ENCODE measurements around the gene CHCHD6.

Gene CHCHD6

DNA sequence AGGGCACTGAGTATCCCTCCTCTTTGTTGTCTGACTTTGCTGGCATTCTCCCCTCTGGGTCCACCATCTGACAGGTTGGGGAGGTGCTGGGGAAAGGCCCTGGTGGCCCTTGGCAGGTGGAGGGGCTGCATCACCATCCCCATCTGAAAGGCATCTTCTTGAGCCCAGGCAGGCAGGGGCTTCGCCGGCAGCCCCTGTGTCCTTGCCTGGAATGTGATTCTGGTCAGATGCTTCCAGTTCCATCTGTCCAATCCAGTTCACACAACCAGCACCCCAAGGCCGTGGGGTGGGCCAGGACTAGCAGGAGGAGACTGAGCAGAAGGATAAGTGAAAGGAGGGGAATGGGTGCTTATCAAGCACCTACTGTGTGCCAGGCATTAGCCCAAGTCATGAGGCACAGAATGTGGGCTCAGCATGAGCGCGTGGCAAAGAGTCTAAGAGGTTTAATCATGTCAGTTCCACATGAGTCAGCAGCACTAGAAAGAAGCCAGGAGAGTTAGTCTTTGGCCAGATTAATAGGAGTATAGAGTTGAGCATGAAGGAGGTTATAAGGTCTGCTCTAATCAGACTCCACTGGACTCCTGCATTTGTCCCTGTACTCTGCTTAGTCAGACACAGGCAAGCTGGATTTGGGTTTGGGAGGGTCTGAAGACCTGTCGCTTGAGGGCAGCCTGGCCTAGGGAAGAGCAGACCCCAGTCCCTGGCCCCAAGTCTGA is 38.7 kb upstream of the CHCHD6 start:
- H3K27ac Mint-ChIP-seq = no peak overlapping the region
- no peaks in the 10 kb centered on the region for H3K4me1 Mint-ChIP-seq (ENCODE audit: low read depth)
- H3K36me3 Mint-ChIP-seq (ENCODE audit: low read depth) = no peaks in the 10 kb centered on the region
- no peak overlapping the region for H3K4me3 Mint-ChIP-seq
- no peak for DNase-seq
- H3K9me3 Mint-ChIP-seq = no peaks in the 10 kb centered on the region
- H3K27me3 Mint-ChIP-seq = peaks cover 21% of the 10 kb centered on the region

DNA sequence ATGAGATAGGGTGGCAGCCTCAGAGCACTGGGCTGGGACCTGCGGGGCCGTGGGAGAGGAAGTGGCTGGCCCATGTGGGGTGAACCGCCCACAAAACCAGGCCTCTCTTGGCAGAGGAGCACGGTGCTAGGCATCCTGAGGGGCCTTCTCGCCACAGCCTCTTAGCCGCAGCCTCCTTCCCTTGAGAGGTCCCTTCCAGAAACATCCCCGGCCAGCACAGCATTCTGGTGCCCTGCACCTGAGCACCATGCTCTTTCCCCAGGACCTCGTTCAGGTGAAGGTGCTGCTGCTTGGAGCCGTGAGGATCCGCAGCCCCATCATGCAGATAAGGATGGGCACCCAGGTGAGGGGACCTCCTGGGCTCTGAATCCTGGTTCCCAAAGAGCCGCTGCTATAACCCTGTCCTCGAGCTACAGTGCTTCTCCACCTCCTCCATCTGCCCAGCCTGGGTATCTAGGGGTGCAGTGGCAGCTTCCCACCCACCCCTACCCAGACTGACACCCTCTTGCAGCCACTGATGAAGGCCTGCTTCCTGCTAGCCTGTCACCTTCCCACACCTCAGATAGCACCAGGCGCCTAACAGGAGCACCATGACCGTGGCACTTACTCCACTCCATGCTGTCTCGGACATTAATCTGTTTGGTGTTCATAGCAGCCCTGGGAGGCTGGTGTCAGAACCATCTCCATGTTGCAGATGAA is 37.9 kb upstream of the CHCHD6 start:
- peaks cover 15% of the 10 kb centered on the region for H3K27me3 Mint-ChIP-seq
- H3K4me1 Mint-ChIP-seq (ENCODE audit: low read depth) = peaks cover 1% of the 10 kb centered on the region
- H3K27ac Mint-ChIP-seq = no peak overlapping the region
- H3K9me3 Mint-ChIP-seq = peaks cover 2% of the 10 kb centered on the region
- no peak for DNase-seq
- no peak overlapping the region for H3K4me3 Mint-ChIP-seq
- no peaks in the 10 kb centered on the region for H3K36me3 Mint-ChIP-seq (ENCODE audit: low read depth)

DNA sequence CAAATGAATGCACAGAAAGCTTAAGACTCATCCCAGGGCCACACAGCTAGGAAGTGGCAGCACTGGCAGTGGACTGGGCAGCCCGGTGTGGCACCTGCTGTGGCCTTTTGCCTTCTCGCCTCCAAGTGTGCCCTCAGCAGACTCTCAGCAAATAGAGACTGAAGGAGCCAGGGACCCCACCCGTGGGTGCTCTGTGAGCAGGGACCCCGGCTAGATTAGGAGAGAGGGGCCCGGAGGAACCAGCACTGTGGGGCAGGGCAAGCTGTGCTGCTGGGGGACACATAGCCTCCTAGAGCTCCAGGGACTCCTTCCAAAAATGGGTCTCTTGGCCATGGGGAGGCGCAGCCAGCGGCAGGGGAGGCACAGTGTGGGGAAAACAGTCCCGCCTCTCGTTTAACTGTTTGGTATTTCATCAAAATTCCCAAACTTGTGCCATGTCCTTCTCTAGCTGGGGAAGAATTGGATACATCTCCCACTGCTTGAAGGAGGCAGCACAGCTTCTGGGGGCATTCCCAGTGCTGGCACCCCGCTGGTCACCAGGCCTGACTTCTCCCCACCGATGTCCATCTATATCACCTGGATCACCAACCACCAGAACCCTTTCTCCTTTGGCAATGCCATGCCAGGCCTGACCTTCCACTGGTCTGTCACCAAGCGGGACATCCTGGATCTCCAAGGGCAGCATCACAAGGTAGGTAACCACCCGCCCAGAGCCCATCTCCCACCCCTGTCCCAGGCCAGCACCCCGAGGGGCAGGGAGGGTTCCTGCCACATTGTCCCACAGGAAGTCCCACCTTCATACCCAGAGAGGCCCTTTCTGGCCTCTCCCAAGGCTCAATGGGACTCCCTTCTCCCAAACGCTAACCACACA is 37.1 kb upstream of the CHCHD6 start:
- H3K4me1 Mint-ChIP-seq (ENCODE audit: low read depth) = peaks cover 6% of the 10 kb centered on the region
- H3K4me3 Mint-ChIP-seq = no peak overlapping the region
- DNase-seq = no peak
- no peak overlapping the region for H3K27ac Mint-ChIP-seq
- H3K9me3 Mint-ChIP-seq = peaks cover 6% of the 10 kb centered on the region
- H3K27me3 Mint-ChIP-seq = peaks cover 8% of the 10 kb centered on the region
- no peaks in the 10 kb centered on the region for H3K36me3 Mint-ChIP-seq (ENCODE audit: low read depth)

DNA sequence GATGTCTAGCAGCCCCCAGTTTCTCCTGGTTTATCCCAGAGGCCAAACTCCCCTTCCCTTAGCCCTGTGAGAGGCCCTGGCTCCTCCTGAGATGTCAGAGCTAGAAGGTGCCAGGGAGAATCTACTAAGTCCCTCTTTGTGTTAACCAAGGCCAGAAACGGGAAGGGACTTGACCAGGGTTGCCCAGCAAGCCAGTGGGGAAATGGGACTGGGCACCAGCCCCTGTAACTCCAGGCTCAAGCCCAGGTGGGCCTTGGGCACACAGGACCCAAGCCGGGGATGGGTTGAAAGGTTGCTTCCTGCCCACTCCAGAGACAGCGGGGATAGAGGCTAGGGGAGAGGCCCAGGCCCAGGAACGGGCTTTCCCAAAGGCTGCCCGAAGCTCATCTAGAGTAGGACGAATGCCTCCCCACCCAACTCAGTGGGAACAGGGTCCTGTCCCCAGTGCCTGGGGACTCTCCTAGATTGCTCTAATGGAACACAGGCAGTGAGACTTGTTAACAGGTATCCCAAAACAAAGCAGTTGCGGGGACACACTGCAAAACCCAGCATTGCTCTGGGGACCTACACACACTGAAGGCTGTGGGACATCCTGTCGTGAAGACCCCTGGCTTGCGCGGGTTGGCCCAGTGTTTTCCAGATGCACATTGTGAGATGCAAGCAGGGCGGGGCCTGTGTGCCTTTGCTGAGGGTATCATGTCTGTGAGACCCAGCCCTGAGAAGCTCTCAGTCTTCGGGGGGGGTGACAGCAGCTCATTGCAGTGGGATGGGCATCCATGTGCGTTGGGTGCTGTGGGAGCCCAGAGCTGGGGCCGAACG is 36.2 kb upstream of the CHCHD6 start:
- H3K4me1 Mint-ChIP-seq (ENCODE audit: low read depth) = peaks cover 6% of the 10 kb centered on the region
- no peaks in the 10 kb centered on the region for H3K27me3 Mint-ChIP-seq
- DNase-seq = no peak
- no peaks in the 10 kb centered on the region for H3K36me3 Mint-ChIP-seq (ENCODE audit: low read depth)
- H3K9me3 Mint-ChIP-seq = peaks cover 6% of the 10 kb centered on the region
- no peak overlapping the region for H3K4me3 Mint-ChIP-seq
- H3K27ac Mint-ChIP-seq = no peak overlapping the region

DNA sequence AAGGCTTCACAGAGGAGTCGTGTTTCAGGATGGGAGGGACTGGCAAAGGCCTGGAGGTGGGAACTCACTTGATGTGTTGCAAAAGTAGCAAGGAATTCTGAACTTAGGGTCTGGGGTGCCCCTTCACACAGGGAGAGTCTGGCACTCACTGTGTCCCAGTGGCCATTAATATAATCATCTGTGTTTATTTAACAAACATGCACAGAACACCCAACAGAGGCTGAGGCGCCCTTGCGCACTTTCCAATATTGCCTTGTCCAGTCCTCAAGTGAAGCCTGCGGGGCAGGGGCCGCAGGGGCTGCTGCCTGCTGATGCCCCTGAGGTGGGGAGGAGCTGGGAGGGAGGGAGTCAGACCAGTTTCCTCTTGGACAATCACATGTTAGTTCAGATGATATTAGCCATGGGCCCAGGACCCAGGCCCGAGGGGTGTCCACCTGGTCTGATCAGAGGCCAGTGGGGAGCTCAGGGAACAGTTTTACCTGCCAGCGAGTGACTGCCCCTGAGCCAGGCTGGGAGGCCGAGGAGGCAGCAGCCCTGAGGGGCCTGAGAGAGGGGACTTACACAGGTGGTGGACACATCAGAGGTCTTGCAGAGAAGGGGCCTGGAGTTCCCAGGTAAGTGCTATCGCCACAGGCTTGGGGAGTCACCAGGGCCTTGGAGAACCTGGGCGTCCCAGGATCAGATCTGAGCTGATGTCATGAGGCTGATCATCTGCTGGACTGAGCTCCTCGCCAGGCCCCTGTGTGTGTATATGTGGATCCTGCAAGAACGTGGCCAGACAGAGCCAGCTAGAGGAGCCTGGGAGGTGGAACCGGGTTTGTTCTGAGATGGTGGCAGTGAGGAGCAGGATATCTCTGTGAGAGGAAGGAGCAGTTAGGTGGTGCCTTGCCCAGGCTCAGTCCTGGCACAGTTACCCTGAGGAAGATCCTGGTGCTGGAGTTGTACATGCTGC is 35.3 kb upstream of the CHCHD6 start:
- peaks cover 6% of the 10 kb centered on the region for H3K9me3 Mint-ChIP-seq
- no peaks in the 10 kb centered on the region for H3K36me3 Mint-ChIP-seq (ENCODE audit: low read depth)
- H3K4me1 Mint-ChIP-seq (ENCODE audit: low read depth) = peaks cover 6% of the 10 kb centered on the region
- no peaks in the 10 kb centered on the region for H3K27me3 Mint-ChIP-seq
- no peak overlapping the region for H3K4me3 Mint-ChIP-seq
- no peak overlapping the region for H3K27ac Mint-ChIP-seq
- no peak for DNase-seq

DNA sequence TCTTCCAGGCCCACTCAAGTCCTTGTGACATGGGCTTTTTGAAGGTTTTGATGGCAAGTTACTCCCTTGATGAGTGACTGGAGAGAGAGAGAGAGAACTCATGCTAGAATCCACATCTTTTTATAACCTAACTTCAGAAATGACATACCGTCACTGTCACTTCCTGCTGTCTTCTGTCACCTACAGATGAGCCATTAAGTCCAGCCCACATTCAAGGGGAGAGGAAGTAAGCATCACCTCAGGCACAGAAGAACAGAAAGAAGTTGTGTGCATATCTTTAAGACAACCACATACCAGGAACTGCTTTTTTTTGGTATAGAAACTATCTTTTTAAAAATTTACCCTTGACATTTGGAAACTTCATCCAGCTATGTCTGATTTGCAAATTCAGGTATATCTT is 32.5 kb upstream of the CHCHD6 start:
- peaks cover 6% of the 10 kb centered on the region for H3K4me1 Mint-ChIP-seq (ENCODE audit: low read depth)
- no peak overlapping the region for H3K27ac Mint-ChIP-seq
- no peaks in the 10 kb centered on the region for H3K36me3 Mint-ChIP-seq (ENCODE audit: low read depth)
- peaks cover 9% of the 10 kb centered on the region for H3K9me3 Mint-ChIP-seq
- DNase-seq = no peak
- H3K27me3 Mint-ChIP-seq = peaks cover 3% of the 10 kb centered on the region
- H3K4me3 Mint-ChIP-seq = no peak overlapping the region

DNA sequence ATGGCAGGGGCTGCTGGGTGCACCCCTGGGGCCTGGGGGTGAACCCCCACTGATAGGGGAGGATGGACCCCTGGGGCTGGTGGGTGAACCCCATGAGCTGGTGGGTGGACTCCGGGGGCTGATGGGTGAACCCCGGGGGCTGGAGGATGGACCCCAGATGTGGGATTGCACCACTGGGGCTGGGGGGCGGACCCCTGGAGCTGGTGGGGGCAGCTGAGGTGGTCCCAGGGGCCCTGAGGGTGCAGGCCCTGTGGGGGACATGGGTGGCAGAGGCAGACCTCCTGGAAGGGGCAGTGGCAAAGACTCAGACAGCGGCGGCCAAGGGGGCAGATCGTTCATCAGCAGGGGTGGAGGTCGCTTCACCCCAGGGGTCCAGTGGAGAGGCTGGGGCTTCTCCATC is 31.7 kb upstream of the CHCHD6 start:
- DNase-seq = no peak
- Mint-ChIP-seq H3K4me1 (ENCODE audit: low read depth) (peaks cover 6% of the 10 kb centered on the region), H3K9me3 (peaks cover 9% of the 10 kb centered on the region), H3K4me3 (no peak overlapping the region), H3K36me3 (ENCODE audit: low read depth) (no peaks in the 10 kb centered on the region), H3K27ac (no peak overlapping the region), H3K27me3 (peaks cover 11% of the 10 kb centered on the region)

DNA sequence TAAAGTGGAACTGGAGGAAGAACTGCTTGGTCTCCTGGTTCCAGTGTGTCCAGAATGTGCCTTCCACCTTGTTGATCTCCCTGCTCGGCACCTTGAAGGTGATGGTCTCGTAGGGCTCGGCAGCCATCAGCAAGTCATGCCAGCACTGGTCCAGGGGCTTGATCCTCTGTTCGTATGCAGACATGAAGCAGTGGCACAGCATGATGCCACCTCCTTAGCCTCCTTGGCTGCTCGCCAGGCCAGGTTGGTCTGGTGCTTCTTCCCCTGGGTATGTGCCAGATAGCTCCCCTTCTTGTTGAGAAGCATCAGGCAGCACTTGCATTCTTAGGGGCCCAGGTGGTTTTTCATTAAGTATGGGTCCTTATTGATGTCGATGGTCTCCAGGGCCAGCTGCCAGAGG is 31.3 kb upstream of the CHCHD6 start:
- no peak overlapping the region for H3K27ac Mint-ChIP-seq
- peaks cover 6% of the 10 kb centered on the region for H3K4me1 Mint-ChIP-seq (ENCODE audit: low read depth)
- peaks cover 15% of the 10 kb centered on the region for H3K27me3 Mint-ChIP-seq
- no peaks in the 10 kb centered on the region for H3K36me3 Mint-ChIP-seq (ENCODE audit: low read depth)
- DNase-seq = no peak
- H3K4me3 Mint-ChIP-seq = no peak overlapping the region
- H3K9me3 Mint-ChIP-seq = peaks cover 9% of the 10 kb centered on the region

DNA sequence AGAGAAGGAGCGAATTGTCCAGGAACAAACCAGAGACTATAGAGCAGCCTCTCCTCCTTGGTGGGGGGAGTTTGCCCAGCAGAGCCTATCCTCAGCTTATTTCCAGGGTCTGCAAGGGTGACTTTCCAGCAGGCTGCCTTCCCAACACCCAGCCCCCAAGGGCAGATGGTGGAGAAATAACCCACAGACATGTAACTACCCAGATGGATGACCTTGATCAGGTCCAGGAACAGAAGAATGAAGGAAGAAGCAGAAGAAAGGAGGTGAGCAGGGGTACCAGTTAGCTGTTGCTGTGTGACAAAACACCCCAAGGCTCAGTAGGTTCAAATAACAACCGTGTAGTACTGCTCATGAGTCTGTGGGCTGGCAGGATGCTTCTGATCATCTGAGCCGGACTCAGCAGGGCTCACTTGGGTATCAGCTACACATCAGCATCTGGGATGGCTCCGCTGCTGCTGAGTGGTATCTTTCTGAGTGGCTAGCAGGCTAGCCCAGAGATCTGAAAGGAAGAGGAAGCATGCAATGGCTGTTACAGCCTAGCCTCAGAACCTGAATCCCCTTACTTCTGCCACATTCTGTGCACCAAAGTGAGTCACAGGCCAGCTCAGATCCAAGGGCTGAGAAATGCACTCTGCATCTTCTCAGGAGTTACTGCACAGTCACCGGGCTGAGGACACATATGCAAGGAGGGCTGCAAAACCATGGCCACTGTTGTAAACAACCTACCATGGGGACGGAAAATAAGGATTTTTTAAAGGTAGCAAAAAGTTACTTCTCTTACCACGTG is 26.9 kb upstream of the CHCHD6 start:
- Mint-ChIP-seq H3K4me3 (no peak overlapping the region), H3K9me3 (peaks cover 3% of the 10 kb centered on the region), H3K27me3 (peaks cover 30% of the 10 kb centered on the region), H3K27ac (no peak overlapping the region), H3K36me3 (ENCODE audit: low read depth) (no peaks in the 10 kb centered on the region), H3K4me1 (ENCODE audit: low read depth) (peaks cover 3% of the 10 kb centered on the region)
- DNase-seq = no peak

DNA sequence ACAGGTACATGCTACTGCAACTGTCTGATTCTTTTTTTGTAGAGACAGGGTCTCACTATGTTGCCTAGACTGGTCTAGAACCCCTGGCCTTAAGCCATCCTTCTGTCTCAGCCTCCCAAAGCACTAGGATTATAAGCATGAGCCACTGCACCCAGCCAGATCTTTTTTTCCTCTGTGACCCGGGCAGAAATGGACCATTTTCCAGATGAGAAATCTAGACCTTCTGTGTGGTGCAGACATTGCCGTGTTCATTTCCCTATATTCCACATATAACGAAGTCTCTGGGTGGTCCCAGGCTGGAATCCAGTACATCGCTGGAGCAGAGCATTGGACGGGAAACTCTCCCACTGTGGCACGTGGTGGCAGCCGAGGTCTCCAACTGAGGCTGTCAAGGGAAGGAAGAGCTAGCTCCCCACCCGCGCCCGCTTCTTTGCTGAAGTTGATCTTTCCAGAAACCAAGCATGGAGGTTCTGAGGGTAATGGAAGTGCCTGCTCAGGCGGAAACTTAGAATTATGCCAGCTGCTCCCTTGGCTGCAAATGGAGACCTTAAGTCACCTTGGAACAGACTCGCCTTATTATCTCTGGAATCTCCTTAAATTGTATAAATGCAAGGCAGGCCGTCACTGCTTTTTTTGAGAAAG is 26.1 kb upstream of the CHCHD6 start:
- Mint-ChIP-seq H3K36me3 (ENCODE audit: low read depth) (no peaks in the 10 kb centered on the region), H3K27me3 (peaks cover 30% of the 10 kb centered on the region), H3K27ac (no peak overlapping the region), H3K9me3 (peaks cover 3% of the 10 kb centered on the region), H3K4me3 (no peak overlapping the region), H3K4me1 (ENCODE audit: low read depth) (peaks cover 3% of the 10 kb centered on the region)
- DNase-seq = no peak

DNA sequence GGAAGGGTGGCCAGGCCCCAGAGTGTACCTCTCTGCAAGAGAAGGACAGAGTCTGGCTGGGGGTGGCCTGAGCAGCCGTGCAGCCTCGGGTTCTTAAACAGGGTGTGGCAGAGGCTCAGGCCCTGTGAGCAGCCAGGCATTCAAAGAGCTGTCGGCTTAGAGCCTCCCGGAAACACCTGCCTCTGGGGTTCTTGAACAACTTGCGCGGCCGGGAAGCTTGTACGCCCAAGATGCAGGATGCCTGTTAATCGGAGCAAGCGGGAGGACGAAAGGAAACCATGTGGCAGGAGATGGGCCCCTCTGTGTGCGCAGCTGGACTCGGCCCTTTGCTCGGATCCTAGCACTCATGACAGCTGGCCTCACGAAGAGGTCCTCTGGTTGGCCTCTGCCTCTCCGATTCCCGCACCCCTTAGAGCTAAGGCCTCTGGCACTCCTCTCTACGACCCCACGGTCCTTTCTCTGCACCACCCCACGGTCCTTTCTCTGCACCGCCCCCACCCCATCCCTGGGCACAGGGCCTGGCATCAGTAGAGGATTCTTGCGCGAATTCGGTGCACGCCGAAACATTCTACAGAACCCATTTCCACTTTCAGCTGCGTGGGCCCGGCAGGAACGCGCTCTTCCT is 25.2 kb upstream of the CHCHD6 start:
- Mint-ChIP-seq H3K27ac (no peak overlapping the region), H3K27me3 (peaks cover 30% of the 10 kb centered on the region), H3K4me1 (ENCODE audit: low read depth) (peaks cover 3% of the 10 kb centered on the region), H3K36me3 (ENCODE audit: low read depth) (no peaks in the 10 kb centered on the region), H3K9me3 (peaks cover 3% of the 10 kb centered on the region), H3K4me3 (peak overlapping the region; percentile 32)
- no peak for DNase-seq

DNA sequence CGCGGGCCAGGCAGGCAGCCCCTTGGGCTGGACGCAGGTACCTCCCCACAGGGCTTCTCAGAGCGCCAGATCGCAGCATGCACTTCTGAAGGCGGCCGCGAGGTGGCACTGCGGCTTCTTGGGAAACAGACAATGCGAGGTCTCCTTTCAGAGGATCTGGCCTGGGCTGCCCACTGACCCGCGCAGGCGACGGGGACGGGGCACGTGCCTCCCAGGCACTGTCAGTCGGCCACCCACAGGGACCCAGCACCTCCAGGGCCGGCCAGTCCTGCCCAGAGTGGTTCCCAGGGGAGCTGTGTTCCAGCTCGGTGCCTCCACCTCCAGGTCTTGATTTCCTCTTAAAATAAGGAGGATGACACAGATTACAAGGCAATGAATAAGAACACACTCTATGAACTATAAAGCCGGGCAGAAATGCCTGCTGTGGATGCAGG is 24.7 kb upstream of the CHCHD6 start:
- peak; percentile 91 for DNase-seq
- peaks cover 3% of the 10 kb centered on the region for H3K9me3 Mint-ChIP-seq
- peaks cover 30% of the 10 kb centered on the region for H3K27me3 Mint-ChIP-seq
- peaks cover 3% of the 10 kb centered on the region for H3K4me1 Mint-ChIP-seq (ENCODE audit: low read depth)
- no peaks in the 10 kb centered on the region for H3K36me3 Mint-ChIP-seq (ENCODE audit: low read depth)
- H3K4me3 Mint-ChIP-seq = peak overlapping the region; percentile 32
- H3K27ac Mint-ChIP-seq = no peak overlapping the region

All from activated T-cell treated with anti-CD3 and anti-CD28 coated beads, Interleukin-2, amount 50 U/mL, for 24 hours (primary cell).